Stimulated activated CD4-positive, alpha-beta T cell treated with anti-CD3 and anti-CD28 coated beads, Interleukin-15, amount 100 ng/mL, for 1 hour (primary cell): ENCODE measurements around the gene DCAF7.

ENCODE experiments used
- DNase-seq, 2 donors: peaks; one replicate each; pipeline ENCODE4 v3.0.0-alpha.2; 2020; ENCODE audit warnings: low read depth in 1 of 2, low spot score in 1 of 2

DCAF7 gene

DNA sequence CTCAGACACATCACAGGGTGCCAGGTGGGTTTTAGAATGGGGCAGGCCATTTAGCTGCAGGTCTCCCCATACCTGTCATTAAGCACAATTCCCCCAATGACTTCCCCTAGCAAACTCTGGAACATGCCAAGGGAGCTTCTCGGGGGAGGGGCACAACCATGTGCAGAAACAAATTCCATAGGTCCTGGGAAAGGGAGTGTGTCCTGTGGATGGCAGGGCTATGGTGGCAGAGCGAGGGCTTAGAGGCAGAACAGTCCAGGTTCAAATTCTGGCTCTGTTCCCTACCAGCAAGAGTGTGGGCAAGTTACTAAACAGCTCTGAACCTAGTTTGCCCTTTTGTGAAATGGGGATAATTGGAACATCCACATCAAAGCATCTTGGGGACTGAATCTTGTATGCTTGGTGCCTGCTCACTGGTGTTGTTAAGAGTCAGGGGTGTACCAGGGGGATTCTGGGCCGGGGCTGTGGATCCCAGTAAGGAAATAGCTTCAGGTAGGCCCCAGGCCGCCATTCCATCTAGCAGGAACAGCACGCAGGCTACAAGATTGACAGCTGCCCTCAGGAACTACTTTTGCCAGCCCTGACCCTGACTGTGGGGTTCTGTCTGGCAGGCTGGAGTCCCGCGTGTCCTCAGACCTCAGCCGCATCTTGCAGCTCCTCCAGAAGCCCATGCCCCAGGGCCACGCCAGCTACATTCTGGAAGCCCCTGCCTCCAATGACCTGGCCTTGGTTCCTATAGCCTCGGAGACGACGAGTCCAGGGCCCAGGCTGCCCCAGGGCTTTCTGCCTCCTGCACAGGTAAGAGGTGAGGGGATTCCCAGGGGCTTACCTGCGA lies 5.6 kb upstream of the DCAF7 start:
- DNase-seq: no peak

DNA sequence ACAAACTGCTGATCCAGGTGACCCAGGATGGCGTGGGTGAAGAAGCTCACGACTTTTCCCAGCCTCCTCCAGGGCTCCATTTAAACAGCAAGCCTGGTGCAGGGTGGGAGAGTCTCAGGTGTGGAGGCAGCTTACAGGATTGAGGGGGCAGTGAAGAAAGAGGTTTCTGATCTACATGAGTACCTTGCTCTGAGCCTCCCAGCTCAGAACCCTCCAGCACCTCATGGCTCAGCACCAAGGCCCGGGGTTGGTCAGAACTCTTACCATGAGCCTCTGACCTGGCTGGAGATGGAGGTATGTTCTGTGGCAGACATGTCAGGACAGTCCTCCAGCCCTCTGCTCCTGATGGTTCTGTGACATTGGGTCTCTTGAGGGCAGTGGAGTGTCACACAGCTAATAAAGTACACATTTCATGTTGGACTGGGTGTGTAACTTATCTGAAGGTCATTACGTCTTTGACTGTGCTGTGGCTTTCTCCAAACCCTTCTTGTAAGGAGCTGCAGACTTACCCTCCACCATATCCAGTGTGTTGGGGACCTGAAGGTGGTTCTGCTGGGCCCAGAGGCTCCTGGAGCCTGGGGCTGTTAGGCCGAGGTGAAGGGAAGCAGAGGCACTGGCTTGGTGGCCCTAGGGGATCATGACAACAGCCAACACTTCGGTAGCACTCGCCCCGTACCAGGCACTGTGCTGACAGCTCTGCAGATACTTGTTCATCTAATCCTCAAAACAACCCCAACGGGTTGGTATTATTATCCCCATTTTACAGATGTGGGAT lies 3.8 kb upstream of the DCAF7 start:
- DNase-seq: no peak

- no peak for DNase-seq
Measured at GRCh38 chr17:63547083-63547523, 3.2 kb upstream of the DCAF7 start.

DNA sequence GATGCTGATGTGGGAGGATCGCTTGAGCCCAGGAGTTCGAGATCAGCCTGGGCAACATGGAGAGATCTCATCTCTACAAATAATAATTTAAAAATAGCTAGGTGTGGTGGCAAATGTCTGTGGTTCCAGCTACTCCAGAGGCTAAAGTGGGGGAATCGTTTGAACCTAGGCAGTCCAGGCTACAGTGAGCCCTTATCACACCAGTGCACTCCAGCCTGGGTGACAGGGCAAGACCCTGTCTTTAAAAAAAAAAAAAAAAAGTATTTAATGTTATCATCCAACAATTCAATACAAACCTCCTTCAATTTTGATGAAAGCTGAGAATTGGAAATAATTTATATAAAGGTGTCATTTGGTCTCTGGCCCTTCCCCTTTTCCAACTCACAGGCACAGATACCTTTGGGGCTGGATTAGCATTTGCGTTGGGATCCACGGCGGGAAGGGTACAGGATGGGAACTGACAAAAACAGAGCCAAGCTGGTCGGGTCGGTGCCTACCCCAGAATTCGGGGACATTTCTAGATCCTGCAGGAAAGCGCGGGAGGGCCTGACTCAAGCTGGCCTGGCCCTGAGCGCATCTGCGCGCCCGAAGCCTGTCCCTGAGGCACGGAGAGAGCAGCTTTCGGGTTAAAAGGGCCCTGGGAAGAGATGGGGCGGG lies 860 bp upstream of the DCAF7 start:
- DNase-seq: no peak

DNA sequence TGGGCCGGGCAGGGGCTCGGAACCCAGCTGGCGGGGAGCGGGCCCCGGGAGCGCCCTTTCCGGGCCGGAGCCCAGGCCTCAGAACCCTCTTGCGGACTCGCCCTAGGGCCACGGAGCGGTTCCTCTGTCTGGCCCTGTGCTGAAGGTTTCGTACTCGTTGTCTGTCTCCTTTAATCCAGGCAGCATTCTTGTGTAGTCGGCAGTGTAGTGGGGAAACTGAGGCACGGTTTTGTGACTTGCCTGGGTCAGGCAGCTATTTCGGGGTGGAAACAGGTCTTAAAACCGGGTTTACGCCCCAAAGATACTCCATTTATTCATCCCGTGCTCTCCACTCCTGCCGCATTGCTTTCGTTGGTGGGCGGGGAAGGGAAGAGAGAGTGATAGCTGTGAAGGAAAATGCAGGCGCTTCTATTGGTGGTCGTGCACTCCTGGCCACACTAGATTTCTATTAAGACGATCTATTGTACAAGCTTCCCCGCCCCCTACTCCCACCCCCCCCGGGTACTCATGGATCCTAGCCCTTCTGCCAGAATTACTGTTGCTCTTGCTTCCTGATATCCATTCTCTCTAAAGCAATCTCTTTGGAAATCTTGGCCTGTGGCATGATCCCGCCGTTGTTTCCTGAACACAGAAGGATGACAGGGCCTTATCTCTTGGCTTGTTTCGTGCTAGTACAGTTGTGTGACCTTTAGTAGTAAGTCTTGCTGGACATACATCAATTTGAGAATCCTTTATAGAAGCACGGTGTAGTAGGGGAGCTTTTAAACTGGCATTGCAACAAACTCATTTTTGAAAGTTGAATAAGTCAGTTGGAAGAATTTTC lies 751 bp downstream of the DCAF7 start:
- no peak for DNase-seq

- DNase-seq: no peak
Measured at GRCh38 chr17:63552211-63552610, 1.9 kb downstream of the DCAF7 start.

- DNase-seq: no peak
Measured at GRCh38 chr17:63555500-63556156, 5.4 kb downstream of the DCAF7 start.

DNA sequence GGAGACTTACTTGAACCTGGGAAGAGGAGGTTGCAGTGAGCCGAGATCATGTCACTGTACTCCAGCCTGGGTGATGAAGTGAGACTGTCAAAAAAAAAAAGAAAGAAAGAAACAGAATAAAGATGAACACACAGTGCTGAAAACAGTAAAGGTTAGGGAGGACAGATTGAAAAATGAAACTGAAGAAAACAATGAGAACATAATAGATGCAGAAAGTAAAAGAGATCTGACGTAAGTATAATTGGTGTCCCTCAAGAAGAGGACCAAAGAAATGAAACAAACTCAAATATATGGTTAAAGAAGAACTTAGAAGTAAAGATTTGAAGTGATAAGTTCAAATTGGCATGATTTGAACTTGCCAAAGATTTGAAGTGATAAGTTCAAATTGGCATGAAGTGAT lies 7.1 kb downstream of the DCAF7 start:
- DNase-seq: no peak

GRCh38 chr17:63558441-63558840 lies 8.2 kb downstream of the DCAF7 start:
- DNase-seq: no peak

DNA sequence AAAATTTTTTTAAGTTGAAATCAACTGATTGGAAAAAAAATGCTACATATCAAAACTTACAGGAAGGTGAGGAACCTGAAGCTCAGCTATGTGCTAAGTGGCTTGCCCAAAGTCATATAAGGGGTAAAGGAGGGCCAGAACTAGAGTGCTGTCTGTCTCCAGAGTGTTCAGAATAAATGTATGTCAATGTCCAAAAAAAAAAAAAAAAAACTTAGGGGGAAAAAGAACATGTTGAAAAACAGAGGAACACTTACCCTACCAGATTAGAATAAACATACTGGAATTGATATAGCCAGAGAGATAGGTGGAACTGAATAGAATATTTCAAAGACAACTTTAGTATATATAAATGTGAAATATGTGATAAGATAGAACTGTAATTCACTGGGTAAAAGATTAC lies 11.5 kb downstream of the DCAF7 start:
- no peak for DNase-seq

DNA sequence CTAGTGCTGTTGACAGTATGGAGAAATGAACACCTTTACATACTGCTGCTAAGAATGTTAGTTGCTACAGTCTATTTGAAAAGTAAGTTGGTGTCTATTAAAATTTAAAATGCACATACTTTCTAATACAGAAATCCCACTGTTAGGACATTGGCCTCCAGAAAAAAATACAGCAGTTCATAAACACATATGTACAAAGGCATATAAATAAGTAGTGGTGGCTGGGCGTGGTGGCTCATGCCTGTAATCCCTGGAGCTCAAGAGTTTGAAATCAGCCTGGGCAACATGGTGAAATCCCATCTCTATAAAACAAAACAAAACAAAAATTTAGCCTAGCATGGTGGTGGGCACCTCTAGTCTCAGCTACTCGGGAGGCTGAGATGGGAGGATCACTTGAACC lies 13.1 kb downstream of the DCAF7 start:
- no peak for DNase-seq

DNA sequence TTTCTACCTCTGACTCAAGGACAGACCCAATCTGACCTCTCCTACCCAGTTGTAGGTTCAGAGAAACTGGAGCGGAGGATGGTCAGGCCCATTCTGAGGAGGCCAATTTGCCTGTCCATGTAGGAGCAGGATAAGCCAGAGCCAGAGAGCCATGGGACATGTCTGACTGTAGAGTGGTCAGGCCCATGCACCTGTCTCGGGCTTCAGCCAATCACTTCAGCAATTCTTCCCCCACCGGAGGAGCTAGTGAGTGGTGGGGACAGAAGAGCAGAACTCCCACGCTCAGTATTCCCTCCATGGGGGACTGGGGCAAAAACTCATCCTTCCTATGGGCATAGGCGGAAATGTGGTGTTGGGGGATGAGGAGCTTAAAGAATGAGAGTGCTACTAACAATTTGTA lies 14.3 kb downstream of the DCAF7 start:
- no peak for DNase-seq

GRCh38 chr17:63567229-63567628 lies 17.0 kb downstream of the DCAF7 start:
- no peak for DNase-seq

GRCh38 chr17:63568563-63568962 lies 18.3 kb downstream of the DCAF7 start:
- no peak for DNase-seq

DNA sequence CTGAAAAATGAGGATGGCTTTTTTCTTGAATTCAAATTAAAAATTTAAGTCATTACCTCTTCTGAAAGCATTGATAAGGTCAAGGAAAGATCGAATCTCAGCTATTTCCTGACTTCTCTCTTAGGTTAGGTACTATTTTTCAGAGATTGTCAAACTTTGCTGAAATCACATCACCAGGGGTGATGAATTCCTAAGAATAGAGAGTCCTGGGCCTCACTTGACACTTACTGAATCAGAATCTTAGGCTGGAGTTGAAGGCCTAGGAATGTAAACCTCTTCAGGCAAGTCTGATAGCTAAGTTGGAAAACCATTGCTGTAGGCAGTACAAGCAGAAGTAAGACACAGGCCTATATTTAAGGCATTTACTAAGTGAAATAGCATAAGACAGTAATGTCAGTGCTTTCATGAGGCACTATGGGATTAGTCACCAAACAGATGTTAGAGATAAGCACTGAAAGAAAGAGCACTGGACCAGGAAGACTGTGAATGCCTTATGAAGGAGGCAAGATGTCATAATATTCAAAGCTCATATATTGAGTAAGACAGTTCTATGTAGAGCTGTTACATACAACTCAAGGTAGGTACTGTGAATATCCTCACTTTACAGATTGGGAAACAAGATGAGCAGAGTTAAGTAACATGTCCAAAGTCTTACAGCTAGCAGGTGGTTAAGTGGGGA lies 21.5 kb downstream of the DCAF7 start:
- DNase-seq: no peak

DNA sequence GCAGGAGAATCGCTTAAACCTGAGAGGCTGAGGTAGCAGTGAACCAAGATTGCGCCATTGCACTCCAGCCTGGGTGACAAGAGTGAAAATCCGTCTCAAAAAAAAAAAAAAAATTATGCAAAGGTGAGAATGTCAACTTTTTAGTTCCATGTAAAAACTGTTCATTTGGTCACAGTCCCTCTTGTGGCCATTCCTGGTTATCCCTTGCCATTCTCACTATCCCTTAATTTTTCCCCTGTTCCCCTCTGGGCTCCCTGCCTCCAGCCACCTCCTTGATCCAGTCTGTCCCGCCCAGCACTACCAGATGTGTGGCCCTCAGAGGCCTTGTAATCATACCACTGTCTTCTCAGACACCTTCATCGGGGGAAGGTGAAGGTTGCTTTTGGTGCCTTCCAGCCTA lies 23.4 kb downstream of the DCAF7 start:
- no peak for DNase-seq

DNA sequence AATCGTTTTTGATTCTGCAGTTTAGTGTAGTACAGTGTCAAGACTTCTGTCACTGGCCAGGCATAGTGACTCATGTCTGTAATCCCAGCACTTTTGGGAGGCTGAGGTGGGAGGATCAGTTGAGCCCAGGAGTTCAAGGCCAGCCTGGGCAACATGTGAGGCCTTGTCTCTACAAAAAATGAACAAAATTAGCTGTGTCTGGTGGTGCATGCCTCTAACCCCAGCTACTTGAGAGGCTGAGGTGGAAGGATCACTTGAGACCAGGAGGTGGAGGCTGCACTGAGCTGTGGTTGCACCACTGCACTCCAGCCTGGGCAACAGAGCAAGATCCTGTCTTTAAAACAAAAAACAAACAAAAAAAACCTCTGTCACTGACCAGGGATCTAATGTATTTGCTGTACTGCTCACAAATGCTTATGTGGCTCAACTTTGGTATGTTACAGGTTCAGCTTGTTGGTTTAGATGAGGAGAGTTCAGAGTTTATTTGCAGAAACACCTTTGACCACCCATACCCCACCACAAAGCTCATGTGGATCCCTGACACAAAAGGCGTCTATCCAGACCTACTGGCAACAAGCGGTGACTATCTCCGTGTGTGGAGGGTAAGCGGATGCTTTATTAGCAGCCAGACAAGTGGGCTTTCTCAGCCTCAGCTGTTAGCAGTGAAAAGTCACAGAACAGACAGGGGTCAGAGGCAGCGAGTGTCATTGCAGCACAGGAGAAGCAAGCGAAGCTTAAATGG lies 27.9 kb downstream of the DCAF7 start:
- DNase-seq: no peak

DNA sequence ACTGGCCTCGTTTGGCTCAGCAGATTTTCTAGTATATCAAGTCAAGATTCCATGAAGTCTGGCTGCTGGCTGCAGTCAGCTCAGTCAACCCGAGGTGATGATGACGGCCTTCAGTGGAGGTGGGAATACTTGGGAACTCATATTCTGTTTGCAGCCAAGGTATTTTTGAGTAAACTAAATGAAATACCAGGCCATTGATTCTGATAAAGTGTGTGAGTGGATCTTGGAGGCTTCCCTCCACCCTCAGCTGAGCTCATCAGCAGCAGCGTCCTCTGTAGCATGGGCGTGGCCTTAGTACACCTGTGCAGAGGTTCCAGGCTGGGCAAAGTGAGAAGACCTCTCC lies 28.5 kb downstream of the DCAF7 start:
- DNase-seq: no peak

DNA sequence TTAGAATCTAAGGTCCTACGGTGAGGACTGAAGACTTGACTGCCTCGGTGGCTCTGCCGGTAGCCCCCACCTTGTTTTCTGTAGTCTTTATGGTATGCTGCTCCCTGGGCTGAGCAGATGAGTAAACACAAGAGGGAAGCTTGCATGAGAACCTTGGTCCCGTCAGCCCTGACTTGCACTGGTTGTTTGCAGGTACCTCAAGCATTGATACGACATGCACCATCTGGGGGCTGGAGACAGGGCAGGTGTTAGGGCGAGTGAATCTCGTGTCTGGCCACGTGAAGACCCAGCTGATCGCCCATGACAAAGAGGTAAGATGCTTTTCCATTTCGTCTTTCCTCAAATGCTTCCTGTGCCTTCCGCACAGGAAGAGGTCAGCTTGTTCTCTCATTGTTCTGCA lies 29.4 kb downstream of the DCAF7 start:
- DNase-seq: no peak
